NCI-H524 treated with DMSO at 0.1 percent for 48 hours (cell line): ENCODE measurements around the gene ZBP1.

Experiments used
- DNase-seq: peaks from one replicate; lab custom pipeline; 2025; lab: John Stamatoyannopoulos, UW

The ZBP1 gene, protein sequence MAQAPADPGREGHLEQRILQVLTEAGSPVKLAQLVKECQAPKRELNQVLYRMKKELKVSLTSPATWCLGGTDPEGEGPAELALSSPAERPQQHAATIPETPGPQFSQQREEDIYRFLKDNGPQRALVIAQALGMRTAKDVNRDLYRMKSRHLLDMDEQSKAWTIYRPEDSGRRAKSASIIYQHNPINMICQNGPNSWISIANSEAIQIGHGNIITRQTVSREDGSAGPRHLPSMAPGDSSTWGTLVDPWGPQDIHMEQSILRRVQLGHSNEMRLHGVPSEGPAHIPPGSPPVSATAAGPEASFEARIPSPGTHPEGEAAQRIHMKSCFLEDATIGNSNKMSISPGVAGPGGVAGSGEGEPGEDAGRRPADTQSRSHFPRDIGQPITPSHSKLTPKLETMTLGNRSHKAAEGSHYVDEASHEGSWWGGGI

DNA sequence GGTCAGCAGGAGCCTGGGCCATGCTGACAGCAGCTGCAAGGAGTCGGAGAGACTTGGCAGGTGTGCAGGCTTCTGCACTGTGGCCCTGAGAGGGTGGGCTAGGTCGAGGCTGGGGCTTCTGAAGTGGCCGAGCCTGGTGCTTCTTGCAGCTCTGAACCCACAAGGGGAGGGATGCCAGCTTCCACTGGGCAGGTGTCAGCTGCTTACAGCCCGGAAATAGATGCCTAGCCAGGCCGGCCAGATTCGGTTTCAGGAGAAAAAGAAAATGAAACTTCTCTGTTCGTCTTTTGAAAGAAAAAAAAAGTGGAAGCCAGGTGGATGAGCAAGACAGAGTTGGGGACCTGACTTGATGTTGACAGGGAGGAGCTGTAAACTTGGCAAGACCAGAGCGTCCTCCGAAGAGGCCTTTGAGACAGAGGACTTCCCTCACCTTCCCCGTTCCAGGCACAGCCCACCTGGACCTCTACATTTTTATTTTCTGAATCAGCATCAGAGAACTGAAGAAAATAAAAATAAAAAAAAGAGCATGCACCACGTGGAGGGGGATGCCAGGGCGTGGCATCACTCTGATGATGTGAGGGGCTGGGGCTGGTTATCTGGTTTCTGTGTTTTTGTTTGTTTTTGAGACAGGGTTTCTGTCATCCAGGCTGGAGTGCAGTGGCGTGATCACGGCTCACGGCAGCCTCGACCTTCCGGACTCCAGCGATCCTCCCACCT is at the start of gene ZBP1:
ZBP1 (minus strand) TSS at position 153 of the 717 bp plus-strand sequence; CDS start at position 22, 131 bp downstream.
- DNase-seq, result no peak

DNA sequence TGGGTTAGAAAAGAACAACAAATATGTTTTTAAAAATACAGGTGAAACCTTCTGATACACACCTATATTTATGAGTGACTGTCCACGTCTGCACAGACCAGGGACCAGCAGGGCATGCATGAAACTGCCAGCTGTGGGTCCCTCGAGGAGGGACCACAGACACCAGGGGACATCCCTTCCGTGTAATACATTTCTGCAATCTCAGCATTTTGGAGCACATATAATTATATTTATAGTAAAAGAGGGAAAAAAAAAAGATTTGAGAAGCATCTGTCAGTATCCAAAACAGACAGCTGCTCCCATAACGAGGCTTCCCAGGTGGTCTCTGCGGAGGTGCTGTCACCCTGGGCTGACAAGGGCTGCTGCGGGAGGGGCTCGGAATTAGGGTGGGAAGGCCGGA is 49.4 kb upstream of the ZBP1 start:
- no peak for DNase-seq

DNA sequence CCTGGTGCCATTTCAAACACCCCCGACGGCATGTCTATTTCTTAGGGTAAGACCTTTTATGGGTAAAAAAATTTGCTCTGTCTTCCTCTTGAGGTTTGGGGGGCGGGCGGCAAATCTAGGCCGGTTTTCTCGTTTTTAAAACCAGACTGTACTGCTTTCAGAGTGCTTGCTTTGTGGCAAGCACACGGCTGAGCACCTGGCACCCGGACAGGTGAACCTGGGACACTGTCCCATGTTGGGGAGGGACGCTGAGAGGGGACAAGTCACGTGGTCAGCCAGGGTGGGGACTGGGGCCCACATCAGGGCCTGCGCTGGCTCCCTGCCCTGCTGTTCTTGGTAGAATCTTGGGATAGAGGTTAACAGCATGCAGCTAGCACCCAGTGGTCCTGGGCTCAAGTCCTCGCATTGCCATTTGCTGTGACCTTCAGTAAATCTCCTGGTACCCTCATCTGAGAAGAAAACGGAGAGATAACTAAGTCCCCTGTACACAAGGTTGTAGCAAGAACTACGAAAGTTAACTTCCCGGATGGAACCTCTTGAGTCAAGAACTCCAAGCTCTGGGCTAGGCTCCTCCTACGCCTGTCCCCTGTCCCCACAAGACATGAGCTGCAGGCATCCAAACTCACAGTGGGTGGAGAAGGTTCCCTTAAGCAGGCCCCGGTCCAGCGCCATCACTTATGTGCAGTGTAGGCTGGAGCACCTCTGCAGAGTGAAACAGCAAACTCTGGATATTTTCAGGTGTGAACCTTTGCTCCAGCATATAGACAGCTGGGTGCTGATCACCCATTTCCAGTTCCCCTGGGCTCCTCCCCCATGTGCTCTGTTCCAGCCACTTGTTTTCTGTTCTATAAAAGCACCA is 47.9 kb upstream of the ZBP1 start:
- no peak for DNase-seq

DNA sequence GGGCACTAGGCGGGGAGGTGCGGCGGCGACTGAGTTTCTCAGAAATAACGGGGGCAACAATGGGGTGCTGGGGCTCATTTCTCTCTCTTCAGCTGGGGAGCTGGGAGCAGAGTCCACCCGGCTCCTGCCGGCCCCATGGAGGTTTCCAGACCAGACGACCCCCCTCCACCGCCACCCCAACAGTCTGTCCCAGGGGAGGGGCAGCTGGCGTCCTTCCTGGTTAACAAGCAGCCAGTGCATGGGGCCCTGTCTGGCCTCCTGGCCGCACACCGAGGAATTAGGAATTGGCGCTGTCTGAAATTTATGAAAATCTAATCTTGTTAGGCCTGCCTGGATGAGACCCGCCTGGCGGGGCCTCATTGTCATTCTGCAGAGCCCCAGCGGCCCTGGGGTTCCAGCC is 47.2 kb upstream of the ZBP1 start:
- DNase-seq, result no peak

DNA sequence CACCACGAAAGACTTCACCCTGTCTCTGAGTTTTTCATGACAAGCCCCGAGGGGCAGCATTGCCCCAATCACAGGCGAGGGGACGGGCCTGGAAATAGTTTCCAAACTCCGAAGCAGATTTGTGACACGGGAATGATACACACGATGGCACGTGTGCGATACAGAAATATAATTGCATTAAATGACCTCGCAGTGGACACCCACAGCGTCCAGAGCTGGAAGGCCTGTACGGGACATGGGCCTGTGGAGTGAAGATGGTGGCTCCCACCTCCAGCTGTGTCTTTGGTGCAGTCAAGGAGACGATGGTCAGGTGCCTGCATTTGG is 46.6 kb upstream of the ZBP1 start:
- DNase-seq, result no peak

DNA sequence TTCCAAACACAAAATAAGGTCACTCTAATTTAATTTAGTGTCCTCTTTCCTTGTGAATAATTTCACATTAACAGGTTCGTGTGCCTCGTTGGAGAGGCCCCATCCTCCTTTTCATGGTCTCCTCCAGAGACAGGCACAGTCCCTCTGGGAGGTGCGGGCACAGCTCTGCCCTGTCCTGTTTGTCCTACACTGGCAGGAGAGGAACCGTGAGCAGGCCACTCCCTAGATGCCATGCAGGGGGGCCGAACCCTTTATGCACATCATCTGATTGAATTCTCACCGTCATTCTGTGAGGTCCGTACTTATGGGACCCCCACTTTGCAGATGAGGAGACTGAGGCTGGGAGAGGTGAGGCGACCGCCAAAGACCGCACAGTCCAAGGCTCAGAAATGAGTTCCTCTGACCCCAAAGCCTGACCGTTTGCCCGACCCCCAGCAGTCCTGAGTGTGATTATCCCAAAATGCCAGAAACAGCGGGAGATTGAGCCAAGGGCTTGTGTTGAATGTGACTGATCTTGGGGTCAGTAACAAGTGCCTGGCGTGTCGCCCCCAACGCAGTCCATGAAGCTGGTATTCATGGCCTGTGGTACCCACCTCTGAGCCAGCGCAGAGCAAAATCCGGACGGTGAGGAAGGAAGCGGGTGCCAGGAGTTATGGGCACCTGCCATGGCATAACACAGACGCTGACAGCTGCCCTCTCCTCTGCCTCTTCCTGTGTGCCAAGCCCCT is 46.0 kb upstream of the ZBP1 start:
- DNase-seq, result no peak

DNA sequence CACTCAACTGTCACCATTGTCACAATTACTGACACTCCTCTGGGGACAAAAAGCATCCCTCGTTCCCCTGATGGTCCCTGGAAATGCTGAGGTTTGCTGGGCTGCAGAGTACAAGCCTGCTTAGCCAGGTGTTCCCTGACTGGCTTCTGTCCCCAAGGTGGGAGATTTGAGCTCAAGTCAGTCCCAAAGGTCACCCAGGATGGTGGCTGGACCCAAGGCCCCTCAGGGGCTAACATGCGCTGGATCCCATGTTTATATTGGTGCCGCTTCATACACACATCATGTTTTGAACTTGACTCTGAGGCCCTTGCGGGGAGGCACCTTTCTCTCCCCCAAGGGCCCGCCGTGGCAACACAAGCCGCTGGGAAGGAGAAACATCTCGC is 45.4 kb upstream of the ZBP1 start:
- no peak for DNase-seq

DNA sequence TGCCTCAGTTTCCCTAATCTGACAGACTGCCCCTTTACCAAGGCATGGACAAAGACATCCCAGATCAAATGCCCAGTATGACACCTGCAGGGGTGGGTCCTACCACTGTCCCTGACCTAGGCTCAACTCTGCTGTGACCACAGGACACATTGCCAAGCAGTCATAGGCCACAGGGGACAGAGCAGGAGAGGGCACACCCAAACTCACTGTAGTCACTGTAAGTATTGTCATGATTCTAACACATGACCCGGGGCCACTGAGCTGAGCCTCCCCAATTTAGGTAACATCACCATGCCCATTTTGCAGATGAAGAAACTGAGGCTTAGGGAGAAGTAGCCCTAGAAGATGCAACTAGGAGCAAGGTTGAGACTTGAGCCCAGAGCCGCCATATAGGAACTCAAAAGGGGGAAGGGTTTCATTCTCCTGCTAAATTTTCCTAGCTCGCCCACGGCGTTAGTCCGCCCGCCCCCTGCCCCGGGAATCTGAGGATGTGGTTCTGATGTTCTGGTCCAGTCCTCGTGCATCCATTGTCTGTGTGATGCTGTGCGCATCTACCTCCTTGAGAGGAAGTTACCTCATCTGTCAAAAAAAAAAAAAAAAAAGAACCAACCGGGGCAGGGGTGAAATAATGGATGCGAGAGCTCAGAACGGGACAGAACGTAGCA is 44.8 kb upstream of the ZBP1 start:
- DNase-seq, result no peak

DNA sequence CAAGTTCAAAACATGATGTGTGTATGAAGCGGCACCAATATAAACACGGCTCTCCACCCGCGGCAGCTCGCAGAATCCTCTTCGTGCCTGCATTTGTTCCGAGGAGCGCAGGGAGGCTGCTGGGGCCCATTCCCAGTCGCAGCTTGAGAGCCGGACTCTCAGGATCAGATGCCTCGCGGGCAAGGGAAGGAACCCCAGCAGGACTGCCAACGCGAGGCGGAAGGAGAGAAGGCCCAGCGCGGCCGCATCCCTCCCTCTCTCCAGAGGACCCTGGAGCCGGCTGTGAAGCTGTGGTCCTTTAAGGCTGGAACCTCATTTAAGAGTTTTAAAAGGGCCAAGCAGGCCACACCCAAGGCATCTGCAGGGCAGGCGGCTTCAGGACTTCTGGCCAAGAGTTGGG is 44.2 kb upstream of the ZBP1 start:
- no peak for DNase-seq

DNA sequence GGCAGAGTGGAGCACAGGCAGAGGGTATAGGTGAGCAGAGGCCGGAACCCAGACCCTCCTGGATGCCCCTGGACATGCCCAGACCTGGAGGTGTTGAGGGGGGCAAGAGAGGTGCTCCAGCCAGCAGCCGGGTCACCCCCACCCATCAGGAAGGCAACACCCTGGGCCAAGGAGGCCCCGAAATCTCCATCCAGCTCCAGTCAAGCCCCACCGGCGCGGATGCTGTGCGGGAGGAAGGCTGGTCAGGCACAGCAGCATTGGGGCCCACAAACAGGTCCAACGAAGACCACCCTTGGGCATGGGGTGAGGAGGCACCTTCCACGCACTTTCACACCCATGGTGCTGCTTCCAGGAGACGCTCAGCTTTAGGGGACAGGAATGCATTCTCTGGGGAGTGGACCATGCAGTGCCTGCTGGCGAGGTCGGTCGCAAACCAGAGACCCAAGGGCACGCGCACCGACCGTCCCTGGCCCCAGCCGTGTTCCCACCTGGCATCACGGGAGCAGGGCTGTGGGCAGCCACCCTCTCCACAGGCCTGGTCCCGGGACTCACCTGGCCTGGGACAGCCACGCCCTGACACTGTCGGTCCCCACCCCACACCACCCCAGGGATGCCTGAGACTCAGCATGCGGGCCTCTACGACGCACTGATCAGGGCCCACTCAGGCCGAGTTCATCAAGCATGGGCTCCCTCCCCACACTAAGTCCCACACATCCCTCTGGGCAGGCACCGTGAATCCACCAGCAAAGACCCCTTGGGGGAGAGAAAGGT is 43.6 kb upstream of the ZBP1 start:
- DNase-seq, result no peak

DNA sequence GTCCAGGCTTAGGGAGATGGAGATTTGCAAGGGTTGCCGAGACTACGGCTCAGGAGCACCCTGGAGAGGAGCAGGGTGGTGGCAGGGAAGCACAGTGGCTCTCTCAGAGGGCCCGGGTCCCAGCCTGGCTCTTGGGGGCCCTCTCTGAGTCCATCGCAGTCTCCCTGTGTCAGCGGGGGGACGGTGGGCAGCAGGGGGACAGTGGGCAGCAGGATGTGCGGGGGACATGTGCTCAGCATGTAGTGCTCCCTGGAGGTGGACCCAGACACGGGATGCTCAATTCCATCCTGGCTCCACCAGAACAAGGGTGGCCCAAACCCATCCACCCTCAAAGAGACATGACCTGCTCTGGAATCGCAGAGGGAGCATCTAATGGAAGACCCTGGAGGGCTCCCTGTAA is 43.0 kb upstream of the ZBP1 start:
- DNase-seq, result no peak

DNA sequence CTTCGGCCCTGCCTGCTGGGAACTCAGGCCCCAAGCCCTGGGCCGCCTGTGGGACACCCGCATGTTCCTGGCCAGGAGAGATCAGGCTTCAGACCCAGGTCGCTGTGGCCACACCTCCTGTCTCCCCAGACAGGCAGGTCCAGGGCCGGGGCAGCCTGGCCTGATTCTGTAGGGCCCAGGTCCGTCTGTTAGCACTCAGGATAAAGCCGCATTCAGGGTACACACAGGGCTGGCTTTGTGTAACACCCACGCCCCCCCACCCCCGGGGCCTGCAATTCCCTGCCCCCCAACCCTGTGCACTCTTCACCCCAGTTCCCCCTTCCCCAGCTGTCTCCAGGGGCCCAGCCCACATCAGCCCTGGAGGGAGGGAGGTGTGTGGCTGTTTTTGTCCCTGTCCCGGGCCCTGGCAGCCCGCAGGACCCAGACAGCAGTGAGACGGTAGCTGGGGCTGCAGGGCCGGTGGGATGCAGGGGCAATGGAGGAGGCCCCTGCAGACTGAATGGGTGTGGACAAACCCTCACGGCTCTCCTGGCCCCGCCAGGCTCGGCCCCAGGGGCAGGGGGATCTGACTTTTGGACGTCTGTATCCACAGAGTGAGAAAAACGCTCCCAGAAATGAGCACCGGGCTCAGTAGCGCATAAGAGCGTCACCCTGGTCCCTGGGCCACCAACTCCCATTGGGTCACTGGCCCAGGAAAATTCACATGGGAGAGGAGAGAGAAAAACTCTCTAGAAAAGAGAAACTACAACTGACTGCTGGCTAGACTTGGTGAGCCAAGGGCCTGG is 42.4 kb upstream of the ZBP1 start:
- DNase-seq, result no peak

DNA sequence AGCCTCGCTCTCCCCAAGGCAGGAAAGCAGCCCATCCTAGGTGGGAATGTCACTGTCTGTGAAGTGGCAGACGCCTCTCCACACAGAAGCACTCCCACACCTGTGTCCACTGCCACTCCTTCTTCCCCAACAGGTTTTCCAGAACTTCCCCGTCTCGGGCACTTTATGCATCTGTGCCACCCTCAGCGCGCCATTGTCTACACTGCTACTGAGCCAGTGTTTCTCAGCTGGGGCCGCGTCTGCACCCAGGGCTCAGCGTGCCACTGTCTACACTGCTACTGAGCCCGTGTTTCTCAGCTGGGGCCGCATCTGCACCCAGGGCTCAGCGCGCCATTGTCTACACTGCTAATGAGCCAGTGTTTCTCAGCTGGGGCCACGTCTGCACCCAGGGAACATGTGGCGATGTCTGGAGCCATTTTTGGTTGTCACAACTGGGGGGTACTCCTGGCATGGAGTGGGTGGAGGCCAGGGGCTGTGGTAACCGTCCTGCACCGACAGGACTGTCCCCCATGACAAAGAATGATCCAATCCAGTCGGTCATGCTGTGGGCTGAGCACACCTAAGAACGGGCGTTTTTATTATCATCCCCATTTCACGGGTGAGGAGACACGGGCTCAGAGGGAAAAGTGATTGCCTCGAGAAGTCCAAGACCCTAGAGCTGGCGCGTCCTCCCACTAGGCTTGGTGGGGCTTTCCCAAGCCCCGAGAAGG is 41.7 kb upstream of the ZBP1 start:
- no peak for DNase-seq

DNA sequence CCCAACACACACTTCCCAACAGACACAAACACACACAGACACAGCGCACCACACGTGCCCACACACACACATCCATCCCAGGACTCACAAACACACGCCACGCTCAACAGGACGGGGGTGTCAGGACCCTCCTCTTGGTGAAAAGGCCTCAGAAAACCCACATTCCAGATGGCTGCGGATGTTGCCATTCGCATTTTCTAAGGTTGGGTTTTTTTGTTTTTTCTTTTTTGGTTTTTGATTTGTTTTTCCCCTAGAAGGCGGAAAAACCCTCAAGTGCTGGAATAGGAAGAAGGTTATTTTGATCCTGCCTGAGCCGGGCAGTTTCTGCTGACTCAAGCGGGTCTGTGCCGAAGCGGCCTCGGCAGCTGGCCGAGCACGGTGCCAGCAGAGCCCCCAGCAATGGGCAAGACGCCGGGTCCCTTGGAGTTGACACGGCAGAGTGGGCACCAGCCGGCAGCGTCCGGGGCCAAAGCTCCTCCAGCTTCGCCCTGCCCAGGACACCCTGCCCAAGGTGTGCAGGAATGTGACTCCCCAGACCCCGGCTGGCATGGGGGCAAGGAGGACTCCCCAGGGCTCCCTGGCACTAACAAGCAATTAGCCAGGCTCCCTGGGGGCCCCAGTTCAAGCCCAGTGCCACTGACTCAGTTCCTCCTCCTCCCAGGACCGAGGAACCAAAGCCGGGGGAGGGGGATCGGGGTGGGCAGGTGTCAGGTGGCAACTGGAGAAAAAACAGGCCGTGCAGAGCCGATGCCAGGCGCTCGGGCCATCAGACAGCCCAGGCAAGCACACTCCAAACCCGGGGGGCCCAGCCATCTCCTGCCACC is 40.9 kb upstream of the ZBP1 start:
- DNase-seq, result no peak

DNA sequence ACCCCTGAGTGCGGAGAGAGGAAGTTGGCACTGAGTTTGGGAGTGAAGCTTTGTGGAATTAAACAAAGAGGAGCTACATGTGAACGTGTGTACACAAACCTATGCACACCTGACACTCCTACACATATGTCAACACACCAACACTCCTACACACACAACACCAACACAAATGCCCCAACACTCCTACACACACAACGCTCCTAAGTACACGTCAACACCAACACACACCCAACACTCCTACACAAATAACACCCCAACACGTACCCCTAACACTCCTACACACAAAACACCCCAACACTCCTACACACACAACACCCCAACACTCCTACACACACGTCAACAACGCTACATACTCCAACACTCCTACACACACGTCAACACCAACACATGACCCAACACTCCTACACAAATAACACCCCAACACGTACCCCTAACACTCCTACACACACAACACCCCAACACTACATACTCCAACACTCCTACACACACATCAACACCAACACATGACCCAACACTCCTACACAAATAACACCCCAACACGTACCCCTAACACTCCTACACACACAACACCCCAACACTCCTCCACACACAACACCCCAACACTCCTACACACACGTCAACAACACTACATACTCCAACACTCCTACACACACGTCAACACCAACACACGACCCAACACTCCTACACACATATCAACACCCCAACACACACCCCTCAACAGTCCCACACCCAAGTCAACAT is 40.1 kb upstream of the ZBP1 start:
- DNase-seq, result no peak

DNA sequence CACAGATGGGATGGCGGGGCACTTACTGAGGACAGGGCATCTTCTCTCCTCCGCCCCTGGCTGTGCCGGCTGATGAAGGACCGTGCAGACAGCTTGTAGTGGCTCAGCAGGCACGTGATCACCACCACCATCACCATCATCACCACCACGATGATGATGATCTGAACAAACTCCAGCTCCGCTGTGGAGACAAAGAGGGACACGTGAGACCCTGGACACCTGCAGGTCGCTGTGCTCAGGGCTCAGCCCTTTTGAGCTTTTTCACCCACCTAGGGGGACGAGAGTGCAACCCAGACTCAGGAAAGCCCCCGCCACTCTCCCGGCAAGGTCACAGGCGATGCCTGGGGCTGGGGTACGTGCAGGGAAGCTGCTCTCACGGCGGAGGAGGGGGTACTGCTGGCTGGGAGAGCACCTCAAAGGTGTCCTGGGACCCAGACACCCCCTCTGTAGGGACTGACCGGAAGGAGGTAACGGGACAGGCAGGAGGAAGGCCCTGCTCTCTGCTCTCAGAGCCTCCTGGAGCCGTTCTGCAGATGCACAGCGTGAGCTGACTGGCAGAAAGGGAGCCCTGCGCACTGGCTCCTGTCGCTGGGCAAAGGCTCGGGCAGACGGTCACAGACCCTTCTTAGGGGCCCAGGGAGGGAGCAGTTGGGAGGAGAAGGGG is 39.4 kb upstream of the ZBP1 start:
- no peak for DNase-seq

DNA sequence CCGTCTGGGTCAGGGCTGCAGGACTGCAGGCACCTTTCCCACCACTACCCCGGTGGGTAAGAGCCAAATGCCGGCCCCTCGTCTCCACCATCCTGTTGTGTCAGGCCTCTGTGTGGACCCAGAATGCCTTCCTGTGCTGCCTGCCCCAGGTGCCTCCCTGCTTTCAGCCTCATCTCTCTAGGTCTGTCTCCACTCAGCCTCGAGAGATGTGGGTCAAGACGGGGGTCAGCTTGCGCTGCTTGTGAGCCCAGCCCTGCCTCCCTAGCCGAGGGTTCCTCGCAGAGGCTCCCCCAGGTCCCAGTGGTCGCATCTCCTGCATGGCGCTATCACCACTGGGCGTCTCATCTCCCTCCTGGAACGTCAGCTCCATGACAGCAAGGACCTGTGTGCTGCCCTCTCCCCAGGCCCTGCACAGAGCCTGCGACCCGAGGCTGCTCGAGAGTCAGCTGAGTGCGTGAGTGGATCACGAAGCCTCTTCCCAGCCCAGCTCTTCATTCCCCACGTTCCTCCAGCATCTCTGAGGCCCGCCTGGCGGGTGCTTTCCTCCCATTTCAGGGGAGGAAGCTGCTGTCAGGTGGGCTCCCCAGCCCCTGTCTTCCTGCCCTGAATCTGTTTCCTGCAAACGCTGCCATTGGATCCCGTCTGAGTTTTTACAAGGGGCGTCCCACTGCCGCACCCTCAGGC is 38.7 kb upstream of the ZBP1 start:
- no peak for DNase-seq
